NB4 (cell line): ENCODE results near the gene PDE8B.

ENCODE experiments used
- MYC ChIP-seq: IDR thresholded peaks from 2 replicates; pipeline ENCODE4 v1.6.1; 2011; ENCODE audit warnings: low read depth, low read length
- POLR2A ChIP-seq: IDR thresholded peaks from 2 replicates; pipeline ENCODE4 v1.6.1; 2011; ENCODE audit warnings: mild to moderate bottlenecking; ENCODE audit not compliant: insufficient read length; ENCODE audit errors: extremely low read depth
- TF ChIP-seq, protein P1 (sequence below): IDR thresholded peaks from one replicate; pipeline ENCODE4 v1.5.1; 2012; ENCODE audit warnings: low read depth, low read length
- TF ChIP-seq, protein P2 (sequence below): IDR thresholded peaks from 2 replicates; pipeline ENCODE4 v1.6.1; 2011; ENCODE audit warnings: low read depth, low read length

DNA sequence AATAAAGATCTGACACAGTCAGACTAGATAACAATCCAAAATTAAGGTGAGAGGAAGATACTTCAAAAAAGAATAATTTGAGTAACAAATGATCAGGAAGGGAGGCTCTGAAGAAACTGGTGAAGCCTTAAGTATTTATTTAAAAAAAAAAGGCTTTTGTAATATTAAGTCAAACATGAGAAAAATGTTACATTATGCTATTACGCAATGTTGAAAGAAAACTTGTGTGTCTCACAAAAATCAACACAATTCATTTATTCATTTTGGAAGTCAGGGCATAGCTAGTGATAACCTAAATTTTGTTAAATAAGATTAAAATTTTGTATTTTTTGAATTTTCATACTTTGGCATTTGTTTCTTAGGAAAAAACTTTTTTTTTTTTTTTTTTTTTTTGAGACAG lies 253.4 kb downstream of the PDE8B start:
- TF ChIP-seq POLR2A (no peak), MYC (no peak)
- TF ChIP-seq, protein P1, sequence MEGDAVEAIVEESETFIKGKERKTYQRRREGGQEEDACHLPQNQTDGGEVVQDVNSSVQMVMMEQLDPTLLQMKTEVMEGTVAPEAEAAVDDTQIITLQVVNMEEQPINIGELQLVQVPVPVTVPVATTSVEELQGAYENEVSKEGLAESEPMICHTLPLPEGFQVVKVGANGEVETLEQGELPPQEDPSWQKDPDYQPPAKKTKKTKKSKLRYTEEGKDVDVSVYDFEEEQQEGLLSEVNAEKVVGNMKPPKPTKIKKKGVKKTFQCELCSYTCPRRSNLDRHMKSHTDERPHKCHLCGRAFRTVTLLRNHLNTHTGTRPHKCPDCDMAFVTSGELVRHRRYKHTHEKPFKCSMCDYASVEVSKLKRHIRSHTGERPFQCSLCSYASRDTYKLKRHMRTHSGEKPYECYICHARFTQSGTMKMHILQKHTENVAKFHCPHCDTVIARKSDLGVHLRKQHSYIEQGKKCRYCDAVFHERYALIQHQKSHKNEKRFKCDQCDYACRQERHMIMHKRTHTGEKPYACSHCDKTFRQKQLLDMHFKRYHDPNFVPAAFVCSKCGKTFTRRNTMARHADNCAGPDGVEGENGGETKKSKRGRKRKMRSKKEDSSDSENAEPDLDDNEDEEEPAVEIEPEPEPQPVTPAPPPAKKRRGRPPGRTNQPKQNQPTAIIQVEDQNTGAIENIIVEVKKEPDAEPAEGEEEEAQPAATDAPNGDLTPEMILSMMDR = no peak
- TF ChIP-seq, protein P2, sequence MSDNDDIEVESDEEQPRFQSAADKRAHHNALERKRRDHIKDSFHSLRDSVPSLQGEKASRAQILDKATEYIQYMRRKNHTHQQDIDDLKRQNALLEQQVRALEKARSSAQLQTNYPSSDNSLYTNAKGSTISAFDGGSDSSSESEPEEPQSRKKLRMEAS = no peak
